Endothelial cell of umbilical vein (primary cell): Measurements from ENCODE around the gene STX12.

Experiments
- CTCF ChIP-seq, 2 donors: IDR thresholded peaks; 1 replicate in 1 of 2; 2 replicates in 1 of 2; pipeline ENCODE4 v1.5.1; 2011; ENCODE audit warnings: low read length in 2 of 2, mild to moderate bottlenecking in 2 of 2, moderate library complexity in 2 of 2, control low read depth in 1 of 2, inconsistent platforms in 1 of 2, low read depth in 1 of 2; ENCODE audit not compliant: insufficient read depth in 1 of 2; ENCODE audit errors: extremely low read depth in 1 of 2
- POLR2AphosphoS5 ChIP-seq: IDR thresholded peaks from 2 replicates; pipeline ENCODE4 v1.6.1; 2012; ENCODE audit warnings: low read depth, mild to moderate bottlenecking, control low read depth, low read length, moderate library complexity; ENCODE audit not compliant: insufficient read depth
- TF ChIP-seq, protein P1 (sequence below): IDR thresholded peaks from 2 replicates; pipeline ENCODE4 v1.6.1; 2011; ENCODE audit not compliant: insufficient read depth, insufficient read length

GRCh38 chr1:27760426-27760825 lies 12.6 kb upstream of the STX12 start:
- TF ChIP-seq CTCF (IDR thresholded peaks at IDR 0.05; ENCODE audit: extremely low read depth in 1 of 2, insufficient read depth in 1 of 2, low read depth in 1 of 2, low read length in 2 of 2): no peak
- no peak for TF ChIP-seq POLR2AphosphoS5
- TF ChIP-seq, protein P1, sequence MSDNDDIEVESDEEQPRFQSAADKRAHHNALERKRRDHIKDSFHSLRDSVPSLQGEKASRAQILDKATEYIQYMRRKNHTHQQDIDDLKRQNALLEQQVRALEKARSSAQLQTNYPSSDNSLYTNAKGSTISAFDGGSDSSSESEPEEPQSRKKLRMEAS: no peak
